Progenitor cell of endocrine pancreas (in vitro differentiated cells): ENCODE measurements around the gene WBP2NL. TPM values are rescaled to one million over a fixed set of nuclear protein-coding genes. Genes with fewer than 3 reads are reported as not detected.

Experiments used
- DNase-seq: peaks from one replicate; pipeline ENCODE4 v3.0.0; 2021; ENCODE audit warnings: low spot score; ENCODE audit not compliant: unreplicated experiment
- H3K27ac Mint-ChIP-seq: 2 replicates; pipeline ENCODE4 v1.8.0; 2021; ENCODE audit warnings: mild to moderate bottlenecking, moderate library complexity, mixed read lengths
- H3K27me3 Mint-ChIP-seq: 2 replicates; pipeline ENCODE4 v1.8.0; 2021; ENCODE audit warnings: mixed read lengths
- H3K36me3 Mint-ChIP-seq: 2 replicates; pipeline ENCODE4 v1.8.0; 2022; ENCODE audit warnings: mixed read lengths; ENCODE audit not compliant: insufficient read depth
- H3K4me1 Mint-ChIP-seq: 2 replicates; pipeline ENCODE4 v1.8.0; 2021; ENCODE audit warnings: low read depth, mixed read lengths
- H3K4me3 Mint-ChIP-seq: 2 replicates; pipeline ENCODE4 v1.8.0; 2021; ENCODE audit warnings: low read depth, mild to moderate bottlenecking, moderate library complexity, mixed read lengths
- H3K9me3 Mint-ChIP-seq: 2 replicates; pipeline ENCODE4 v1.8.0; 2021; ENCODE audit warnings: low read depth, mixed read lengths
- total RNA-seq: library from RNA; stranded (reverse); gene quantifications from 2 replicates; pipeline ENCODE4 v1.2.1, GENCODE V29; 2021
- TF ChIP-seq, protein P1 (sequence below): fragments of 200-600 bp; sonication (generic); IDR thresholded peaks from one replicate; pipeline ENCODE4 v1.5.0; 2021; ENCODE audit warnings: antibody characterized with exemption, mild to moderate bottlenecking; ENCODE audit not compliant: unreplicated experiment

Gene WBP2NL
- total RNA-seq, 1 donor from 2014 or later: not detected

DNA sequence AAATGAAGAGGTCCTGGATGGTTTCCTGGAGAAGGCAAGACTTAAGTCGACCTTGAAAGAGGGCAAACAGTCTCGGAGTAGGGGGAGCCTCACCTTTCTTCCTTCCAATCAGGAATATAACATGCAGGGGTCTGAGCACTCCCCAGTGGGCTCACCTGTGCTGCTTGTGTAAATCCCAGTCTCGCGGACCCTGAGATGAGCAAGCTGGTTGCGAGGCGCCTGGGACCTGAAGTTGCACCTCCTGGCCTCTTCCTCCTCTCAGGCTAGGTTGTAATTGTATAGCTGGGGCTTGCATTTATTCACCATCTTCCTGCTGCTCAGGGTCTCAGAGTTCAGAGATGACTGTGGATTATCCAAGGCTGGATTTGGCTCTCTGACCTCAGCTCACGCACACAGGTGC lies 7.5 kb upstream of the WBP2NL start:
- Mint-ChIP-seq H3K27me3 (no peaks in the 10 kb centered on the region), H3K4me3 (no peak overlapping the region), H3K4me1 (no peaks in the 10 kb centered on the region), H3K9me3 (no peaks in the 10 kb centered on the region), H3K27ac (no peak overlapping the region), H3K36me3 (peaks cover 9% of the 10 kb centered on the region)
- TF ChIP-seq, protein P1, sequence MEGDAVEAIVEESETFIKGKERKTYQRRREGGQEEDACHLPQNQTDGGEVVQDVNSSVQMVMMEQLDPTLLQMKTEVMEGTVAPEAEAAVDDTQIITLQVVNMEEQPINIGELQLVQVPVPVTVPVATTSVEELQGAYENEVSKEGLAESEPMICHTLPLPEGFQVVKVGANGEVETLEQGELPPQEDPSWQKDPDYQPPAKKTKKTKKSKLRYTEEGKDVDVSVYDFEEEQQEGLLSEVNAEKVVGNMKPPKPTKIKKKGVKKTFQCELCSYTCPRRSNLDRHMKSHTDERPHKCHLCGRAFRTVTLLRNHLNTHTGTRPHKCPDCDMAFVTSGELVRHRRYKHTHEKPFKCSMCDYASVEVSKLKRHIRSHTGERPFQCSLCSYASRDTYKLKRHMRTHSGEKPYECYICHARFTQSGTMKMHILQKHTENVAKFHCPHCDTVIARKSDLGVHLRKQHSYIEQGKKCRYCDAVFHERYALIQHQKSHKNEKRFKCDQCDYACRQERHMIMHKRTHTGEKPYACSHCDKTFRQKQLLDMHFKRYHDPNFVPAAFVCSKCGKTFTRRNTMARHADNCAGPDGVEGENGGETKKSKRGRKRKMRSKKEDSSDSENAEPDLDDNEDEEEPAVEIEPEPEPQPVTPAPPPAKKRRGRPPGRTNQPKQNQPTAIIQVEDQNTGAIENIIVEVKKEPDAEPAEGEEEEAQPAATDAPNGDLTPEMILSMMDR: no peak
- DNase-seq: no peak

DNA sequence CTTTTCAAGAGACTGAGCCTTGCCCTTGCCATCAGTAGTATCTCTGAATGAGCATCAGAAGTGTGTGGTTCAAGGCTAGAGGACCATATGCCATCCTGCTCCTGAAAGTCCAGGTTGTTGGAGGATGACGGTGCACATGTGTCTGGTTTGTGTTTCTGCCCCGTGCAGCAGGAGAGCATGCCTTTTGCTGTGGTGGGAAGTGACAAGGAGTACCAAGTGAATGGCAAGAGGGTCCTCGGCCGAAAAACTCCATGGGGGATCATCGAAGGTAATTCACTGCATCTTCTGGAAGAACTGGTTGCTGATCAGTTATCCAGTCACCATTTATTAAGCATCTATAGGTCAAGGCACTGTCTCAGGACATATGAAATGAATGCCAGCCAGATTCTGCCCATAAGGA lies 6.1 kb upstream of the WBP2NL start:
- Mint-ChIP-seq H3K36me3 (peaks cover 10% of the 10 kb centered on the region), H3K9me3 (no peaks in the 10 kb centered on the region), H3K27ac (no peak overlapping the region), H3K27me3 (no peaks in the 10 kb centered on the region), H3K4me3 (no peak overlapping the region), H3K4me1 (no peaks in the 10 kb centered on the region)
- TF ChIP-seq, protein P1: no peak
- no peak for DNase-seq

DNA sequence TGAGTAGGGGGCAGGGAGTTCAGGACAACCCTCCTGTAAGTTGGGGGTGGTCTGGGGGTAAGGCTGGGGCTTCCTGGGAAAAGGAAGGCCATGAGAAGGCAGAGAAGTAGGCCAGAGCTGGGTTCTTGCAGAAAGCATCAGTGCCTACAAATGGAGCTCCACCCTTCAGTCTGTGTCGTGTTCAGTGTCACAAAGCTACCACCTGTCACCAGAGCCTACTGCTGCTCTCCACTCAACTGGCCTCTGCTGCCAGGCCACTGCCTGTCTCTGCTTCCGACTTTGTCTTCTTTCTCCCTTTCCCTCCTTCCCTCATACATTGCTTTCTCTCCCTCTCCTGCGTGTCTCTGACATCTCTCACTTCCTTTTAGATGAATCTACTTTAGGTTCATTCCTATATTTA lies 3.4 kb upstream of the WBP2NL start:
- no peaks in the 10 kb centered on the region for H3K4me1 Mint-ChIP-seq
- no peak overlapping the region for H3K4me3 Mint-ChIP-seq
- no peaks in the 10 kb centered on the region for H3K9me3 Mint-ChIP-seq
- H3K36me3 Mint-ChIP-seq: peaks cover 8% of the 10 kb centered on the region
- TF ChIP-seq, protein P1: no peak
- peaks cover 5% of the 10 kb centered on the region for H3K27me3 Mint-ChIP-seq
- DNase-seq: no peak
- H3K27ac Mint-ChIP-seq: no peak overlapping the region

DNA sequence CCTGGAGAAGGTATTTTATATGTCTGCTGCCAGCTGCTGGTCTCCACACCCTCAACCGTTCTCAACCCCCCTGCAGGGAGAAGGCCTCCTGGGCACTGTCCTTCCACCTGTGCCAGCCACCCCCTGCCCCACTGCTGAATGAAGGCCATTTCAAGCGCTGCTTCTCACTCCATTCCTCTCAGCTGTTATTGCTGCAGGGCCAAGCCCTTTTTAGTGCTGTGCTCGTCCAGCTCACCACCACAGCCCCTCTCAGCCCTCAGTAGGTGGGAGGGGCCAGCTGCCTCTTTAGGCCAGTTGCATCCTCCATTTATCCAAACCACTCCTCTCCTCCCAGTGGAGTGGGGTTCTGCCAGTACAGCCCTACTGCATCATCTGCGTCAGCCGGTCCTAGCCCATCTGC lies 1.8 kb upstream of the WBP2NL start:
- Mint-ChIP-seq H3K27ac (no peak overlapping the region), H3K4me3 (no peak overlapping the region), H3K36me3 (peaks cover 6% of the 10 kb centered on the region), H3K4me1 (no peaks in the 10 kb centered on the region), H3K27me3 (peaks cover 12% of the 10 kb centered on the region), H3K9me3 (no peaks in the 10 kb centered on the region)
- no peak for DNase-seq
- TF ChIP-seq, protein P1: no peak

DNA sequence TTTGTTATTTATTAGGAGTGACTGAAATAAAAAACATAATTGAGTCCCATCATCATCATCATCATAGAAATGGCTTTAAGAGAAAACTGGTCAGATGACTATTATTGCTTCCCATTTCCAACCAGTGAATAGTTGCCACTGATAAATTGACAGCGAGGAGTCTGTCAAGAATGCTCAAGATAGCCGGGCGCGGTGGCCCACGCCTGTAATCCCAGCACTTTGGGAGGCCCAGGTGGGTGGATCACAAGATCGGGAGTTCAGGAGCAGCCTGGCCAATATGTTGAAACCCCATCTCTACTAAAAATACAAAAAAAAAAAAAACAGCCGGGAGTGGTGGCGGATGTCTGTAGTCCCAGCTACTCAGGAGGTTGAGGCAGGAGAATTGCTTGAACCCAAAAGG lies 1.9 kb downstream of the WBP2NL start:
- Mint-ChIP-seq H3K36me3 (peaks cover 2% of the 10 kb centered on the region), H3K27ac (no peak overlapping the region), H3K4me3 (no peak overlapping the region), H3K27me3 (peaks cover 19% of the 10 kb centered on the region), H3K4me1 (no peaks in the 10 kb centered on the region), H3K9me3 (no peaks in the 10 kb centered on the region)
- TF ChIP-seq, protein P1: no peak
- no peak for DNase-seq

DNA sequence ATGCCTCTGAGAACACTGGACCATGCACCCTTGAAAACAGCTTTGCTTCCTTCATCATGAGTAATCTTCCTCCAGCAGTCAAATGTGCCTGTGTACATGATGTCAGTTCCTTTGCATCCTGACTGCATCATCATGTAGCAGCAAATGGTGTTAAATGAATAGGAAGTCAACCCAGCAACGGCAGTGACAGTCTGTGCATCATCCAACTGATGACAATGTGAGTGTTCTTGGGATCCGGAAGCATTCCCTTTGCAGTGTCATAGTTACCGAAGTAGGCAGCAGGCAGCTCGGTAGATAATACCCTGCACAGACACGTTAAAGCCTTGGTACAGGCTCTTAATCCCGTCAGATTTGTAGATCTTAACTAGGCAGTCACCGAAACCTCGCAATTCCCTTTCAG lies 2.5 kb downstream of the WBP2NL start:
- H3K27me3 Mint-ChIP-seq: peaks cover 19% of the 10 kb centered on the region
- no peak overlapping the region for H3K27ac Mint-ChIP-seq
- peaks cover 2% of the 10 kb centered on the region for H3K36me3 Mint-ChIP-seq
- H3K4me1 Mint-ChIP-seq: no peaks in the 10 kb centered on the region
- TF ChIP-seq, protein P1: no peak
- H3K4me3 Mint-ChIP-seq: no peak overlapping the region
- H3K9me3 Mint-ChIP-seq: no peaks in the 10 kb centered on the region
- DNase-seq: no peak
